ENCODE data around the gene WASHC2C.
"Not testable (repeated sequence)": the region's sequence is repeated elsewhere in the genome, so short reads cannot be mapped to it uniquely, and the experiment has no call there.

WASHC2C gene

DNA sequence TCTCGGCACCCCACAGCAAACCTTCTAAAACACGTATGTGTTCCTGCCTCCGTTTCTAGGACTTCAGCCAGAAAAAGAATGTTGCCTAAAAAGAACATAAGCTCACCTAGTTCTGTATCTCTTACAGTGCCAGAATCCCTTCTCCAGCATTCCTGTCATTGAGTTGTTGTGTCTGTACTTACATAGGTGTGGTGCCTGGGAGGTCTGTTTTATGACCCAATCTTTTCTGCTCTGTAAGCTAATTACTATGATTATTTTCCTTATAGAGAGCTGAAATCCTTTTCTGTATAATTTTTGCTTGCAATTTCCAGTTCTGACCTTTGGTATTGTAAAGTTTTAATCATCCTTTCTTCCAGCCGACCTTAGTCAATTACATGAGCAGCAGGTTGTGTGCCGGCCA lies 28.0 kb downstream of the WASHC2C start:
- DNase-seq (ENCODE audit: low read depth); in situ Hi-C loops (cut with HindIII; ENCODE audit: low sequenced_read_pairs); H3K4me3 ChIP-seq (ENCODE audit: low read depth, low read length): not testable (repeated sequence)

DNA sequence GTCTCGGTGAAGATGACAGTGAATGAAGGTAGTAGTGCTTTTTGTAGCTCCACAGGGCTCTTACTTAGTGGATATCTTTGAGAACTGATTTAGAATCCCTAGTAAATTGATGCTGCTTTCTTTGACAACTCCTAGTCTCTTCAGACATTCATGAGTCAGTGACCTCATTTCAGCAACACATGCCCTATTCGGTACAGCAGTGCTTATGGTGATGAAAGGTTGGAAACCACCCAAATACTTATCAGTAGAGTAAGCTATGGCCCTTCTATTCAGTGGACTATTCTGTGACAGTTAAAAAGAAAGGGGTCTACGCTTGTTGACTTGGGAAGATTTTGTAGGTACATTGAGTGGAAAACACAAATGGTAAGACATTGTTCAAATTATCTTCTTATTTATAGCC lies 29.0 kb downstream of the WASHC2C start:
- in situ Hi-C loops (cut with HindIII; ENCODE audit: low sequenced_read_pairs); DNase-seq (ENCODE audit: low read depth); H3K4me3 ChIP-seq (ENCODE audit: low read depth, low read length): not testable (repeated sequence)

DNA sequence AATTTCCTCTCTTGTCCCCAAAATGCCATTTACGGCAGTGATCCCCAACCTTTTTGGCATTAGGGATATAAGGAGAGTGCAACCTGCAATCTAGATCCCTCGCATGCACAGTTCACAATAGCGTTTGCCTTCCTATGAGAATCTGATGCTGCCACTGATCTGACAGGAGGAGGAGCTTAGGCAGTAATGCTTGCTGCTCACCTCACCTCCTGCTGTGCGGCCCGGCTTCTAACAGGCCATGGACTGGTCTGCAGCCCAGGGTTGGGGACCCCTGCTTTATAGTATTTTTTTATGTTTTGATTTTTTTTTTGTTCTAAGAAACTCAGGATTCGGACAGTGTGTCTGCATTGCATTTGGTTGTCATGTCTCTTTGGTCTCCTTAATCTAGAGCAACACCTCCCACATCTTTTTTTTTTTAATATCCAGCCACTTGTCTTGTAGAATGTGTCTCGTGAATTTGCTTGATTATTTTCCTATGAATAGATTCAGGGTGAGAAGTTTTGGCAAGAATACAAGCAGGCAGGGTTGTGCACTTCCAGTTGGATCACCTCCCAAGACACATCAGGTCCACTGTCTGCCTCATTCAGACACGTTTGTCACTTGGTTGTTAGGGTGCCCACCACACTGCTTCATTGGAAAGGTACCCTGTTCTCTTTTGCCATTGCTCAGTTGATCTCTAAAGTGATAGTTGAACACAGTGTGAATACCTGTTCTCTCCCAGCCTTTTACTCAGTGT lies 30.8 kb downstream of the WASHC2C start:
- in situ Hi-C loops (cut with HindIII; ENCODE audit: low sequenced_read_pairs); DNase-seq (ENCODE audit: low read depth); H3K4me3 ChIP-seq (ENCODE audit: low read depth, low read length): not testable (repeated sequence)

DNA sequence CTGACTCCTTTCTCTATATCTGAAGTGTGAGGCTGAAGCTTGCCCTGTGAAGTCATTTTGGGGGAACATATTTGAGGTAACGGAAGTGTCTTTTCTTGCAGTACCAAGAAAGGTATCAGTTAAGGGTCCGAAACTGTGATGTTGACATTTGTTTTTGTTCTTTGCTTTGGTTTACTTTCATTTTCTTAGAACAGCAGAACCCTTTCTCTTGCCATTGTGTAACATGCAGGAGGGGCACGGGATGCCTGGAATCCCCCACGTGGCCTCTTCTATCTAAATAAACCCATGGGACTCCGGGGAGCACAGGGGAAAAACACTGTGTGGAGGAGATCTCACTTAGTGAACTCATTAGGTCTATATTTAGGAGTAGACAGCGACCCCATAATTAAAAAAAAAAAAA lies 34.6 kb downstream of the WASHC2C start:
- DNase-seq (ENCODE audit: low read depth); H3K4me3 ChIP-seq (ENCODE audit: low read depth, low read length); in situ Hi-C loops (cut with HindIII; ENCODE audit: low sequenced_read_pairs): not testable (repeated sequence)

DNA sequence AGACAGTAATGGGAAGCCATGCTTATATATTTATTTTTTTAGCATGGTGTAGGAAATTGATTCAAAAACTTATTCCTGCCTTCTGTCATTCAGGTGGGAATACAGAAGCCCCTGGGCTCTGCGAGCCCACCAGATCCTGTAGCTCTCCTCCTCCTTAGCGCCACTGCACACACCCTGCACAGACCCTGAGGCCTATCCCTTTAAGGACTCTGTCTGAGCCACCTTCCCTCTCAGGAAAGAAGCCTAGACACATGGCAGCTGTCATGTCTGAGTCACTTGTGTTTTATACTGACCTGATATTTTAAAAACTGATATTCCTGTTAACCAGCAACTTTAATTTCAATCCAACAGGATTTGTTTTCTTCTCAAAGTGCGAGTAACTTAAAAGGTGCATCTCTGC lies 36.0 kb downstream of the WASHC2C start:
- H3K4me3 ChIP-seq (ENCODE audit: low read depth, low read length); DNase-seq (ENCODE audit: low read depth); in situ Hi-C loops (cut with HindIII; ENCODE audit: low sequenced_read_pairs): not testable (repeated sequence)

DNA sequence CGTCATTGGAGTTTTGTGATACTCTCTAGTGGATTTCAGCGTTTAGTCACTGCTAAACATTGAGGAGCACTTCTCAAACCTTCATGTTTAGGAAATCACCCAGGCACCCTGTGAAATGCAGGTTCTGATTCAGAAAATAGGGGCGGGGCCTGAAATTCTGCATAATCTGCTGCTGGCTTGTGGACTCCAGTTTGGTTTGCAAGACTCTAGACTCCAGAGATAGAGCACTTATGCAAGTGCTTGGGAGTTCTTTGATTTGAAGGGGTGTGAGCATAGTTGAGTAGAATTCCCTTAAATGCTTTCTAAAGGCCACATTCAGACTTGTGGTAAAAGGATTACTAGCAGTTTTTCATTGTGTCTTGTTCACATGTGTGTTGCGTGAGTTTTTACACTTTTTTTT lies 41.3 kb downstream of the WASHC2C start:
- H3K4me3 ChIP-seq (ENCODE audit: low read depth, low read length); DNase-seq (ENCODE audit: low read depth); in situ Hi-C loops (cut with HindIII; ENCODE audit: low sequenced_read_pairs): not testable (repeated sequence)

DNA sequence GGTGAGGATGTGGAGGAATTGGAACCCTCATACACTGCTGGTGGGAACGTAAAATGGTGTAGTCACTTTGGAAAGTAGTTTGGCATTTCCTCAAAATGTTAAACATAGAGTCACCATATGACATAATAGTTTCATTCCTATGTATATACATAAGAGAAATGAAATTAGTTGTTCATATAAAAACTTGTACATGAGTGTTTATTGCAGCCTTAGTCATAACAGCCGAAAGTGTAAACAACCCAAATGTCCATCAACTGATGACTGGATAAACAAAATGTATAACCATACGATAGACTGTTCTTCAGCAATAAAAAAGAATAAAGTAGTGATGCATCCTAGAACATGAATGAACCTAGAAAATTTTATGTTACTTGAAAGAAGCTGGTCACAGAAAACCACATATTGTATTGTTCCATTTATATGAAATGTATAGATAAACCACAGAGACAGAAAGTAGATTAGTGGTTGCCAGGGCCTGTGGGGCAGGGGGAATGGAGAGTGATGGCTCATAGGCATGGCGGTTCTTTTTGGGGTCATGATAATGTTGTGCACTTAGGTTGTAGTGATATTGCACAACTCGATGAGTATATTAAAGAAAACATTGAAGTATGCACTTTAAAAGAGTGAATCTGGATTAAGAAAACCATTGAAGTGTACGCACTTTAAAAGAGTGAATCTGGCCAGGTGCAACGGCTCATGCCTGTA lies 44.8 kb downstream of the WASHC2C start:
- DNase-seq (ENCODE audit: low read depth); H3K4me3 ChIP-seq (ENCODE audit: low read depth, low read length); in situ Hi-C loops (cut with HindIII; ENCODE audit: low sequenced_read_pairs): not testable (repeated sequence)

DNA sequence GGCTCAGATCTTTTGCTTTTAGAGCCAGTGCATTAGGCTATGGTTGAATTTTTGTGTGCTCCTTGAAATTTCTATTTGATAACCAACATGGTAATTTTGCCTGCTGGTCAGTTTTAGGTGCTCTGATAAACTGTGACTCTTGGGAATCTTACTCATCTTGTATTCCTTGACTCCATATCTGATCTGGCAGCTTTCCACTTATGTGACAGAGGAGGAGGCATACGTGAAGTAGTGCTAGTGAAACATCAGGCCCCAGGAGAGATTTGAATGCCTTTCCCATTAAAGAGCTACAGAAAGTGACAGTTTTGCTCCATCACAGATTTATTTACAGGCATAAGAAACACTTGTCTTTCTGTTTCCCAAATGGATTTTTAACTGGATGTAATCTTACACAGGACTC lies 59.2 kb downstream of the WASHC2C start:
- in situ Hi-C loops (cut with HindIII; ENCODE audit: low sequenced_read_pairs); H3K4me3 ChIP-seq (ENCODE audit: low read depth, low read length); DNase-seq (ENCODE audit: low read depth): not testable (repeated sequence)

DNA sequence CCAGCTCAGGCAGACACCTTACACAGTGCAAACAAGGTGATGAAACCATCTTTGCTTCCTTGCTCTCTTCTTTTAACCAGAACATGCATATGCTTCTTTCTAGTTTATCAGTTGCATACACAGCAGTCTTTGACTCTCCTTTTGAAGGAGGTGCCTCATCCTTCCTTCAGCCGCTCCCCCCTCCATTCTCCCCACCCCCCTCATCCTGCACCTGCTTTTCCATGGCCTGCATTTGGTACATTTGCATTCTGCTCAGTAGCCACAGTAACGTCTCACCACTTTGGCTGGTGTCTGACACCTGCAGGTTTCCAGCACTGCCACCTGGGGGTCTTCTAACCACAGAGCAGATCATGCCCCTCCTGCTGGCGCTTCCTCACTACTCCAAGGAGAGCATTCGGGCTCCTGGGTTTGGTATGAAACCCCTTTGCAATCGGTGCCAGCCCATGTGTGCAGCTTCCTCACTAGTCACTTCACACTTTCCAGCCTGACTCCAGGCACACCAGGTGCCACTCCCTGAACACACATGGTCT lies 60.2 kb downstream of the WASHC2C start:
- in situ Hi-C loops (cut with HindIII; ENCODE audit: low sequenced_read_pairs); H3K4me3 ChIP-seq (ENCODE audit: low read depth, low read length); DNase-seq (ENCODE audit: low read depth): not testable (repeated sequence)

DNA sequence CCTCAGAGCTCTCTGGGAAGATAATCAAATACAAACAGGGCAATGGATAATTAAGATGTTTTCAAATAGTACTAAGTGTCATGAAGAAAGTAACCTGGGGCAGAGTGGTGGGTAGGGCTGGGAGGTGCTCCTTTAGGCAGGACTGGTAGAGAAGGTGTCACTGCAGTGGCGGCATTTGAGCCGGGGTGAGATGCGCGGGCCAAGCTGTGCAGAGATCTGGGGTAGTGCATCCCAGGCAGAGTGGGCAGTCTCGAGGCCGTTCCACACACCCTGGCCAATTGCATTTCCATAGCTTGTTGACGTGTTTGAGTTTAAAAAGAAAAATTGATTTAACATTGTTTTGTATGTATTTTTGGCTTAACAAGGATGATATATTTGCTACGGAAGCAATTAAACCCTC lies 62.9 kb downstream of the WASHC2C start:
- in situ Hi-C loops (cut with HindIII; ENCODE audit: low sequenced_read_pairs); H3K4me3 ChIP-seq (ENCODE audit: low read depth, low read length); DNase-seq (ENCODE audit: low read depth): not testable (repeated sequence)

DNA sequence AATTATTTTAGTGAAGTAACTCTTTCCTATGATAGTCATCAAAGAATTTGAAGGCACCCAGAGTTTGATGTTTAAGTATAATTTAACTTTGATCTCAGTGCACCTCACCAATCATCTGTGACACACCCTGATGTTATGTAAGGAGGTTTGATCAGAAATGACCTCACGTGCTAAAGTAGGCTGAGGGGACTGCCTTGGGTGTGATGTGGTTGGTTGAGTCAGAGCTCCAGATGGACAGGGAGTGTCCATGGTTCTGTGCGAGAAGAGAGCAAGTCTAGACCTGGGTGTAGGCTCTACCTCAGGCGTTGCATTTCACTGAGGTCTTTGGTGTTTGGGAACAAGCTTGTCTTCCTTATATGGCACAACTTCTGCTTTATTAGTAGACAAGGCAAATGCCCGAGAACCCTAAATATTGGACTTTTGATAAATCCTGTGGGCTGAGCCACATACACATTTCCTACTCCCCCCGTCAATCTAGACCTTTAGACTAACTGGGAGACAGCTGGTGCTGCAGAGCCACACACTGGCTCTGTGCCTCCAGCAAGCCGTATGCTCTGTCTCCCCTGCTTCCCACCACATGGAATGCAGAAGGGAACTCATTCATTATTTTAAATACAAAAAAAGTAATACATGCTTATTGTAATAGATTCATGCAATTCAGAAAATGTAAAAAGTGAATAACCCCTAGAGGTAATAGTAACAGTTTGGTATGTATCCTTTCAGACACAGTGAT lies 63.8 kb downstream of the WASHC2C start:
- in situ Hi-C loops (cut with HindIII; ENCODE audit: low sequenced_read_pairs); DNase-seq (ENCODE audit: low read depth); H3K4me3 ChIP-seq (ENCODE audit: low read depth, low read length): not testable (repeated sequence)

DNA sequence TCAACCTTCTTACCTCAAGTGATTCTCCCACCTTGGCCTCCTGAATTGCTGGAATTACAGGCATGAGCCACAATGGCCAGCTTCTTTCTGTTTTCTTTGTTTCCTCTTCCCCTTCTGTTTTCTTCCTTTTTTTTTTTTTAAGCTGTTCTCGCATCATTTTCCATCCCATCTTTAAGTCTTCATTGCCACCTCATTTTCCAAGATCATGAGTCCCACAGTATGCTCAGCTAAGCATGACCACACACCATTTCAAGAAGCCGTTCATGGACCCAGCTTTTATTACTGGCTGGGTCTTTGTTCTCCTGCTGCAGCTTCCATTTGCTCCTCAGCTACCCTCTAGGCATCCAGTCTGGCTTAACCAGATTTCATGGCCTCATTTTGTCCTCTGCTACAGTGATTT lies 67.7 kb downstream of the WASHC2C start:
- DNase-seq (ENCODE audit: low read depth); in situ Hi-C loops (cut with HindIII; ENCODE audit: low sequenced_read_pairs); H3K4me3 ChIP-seq (ENCODE audit: low read depth, low read length): not testable (repeated sequence)

DNA sequence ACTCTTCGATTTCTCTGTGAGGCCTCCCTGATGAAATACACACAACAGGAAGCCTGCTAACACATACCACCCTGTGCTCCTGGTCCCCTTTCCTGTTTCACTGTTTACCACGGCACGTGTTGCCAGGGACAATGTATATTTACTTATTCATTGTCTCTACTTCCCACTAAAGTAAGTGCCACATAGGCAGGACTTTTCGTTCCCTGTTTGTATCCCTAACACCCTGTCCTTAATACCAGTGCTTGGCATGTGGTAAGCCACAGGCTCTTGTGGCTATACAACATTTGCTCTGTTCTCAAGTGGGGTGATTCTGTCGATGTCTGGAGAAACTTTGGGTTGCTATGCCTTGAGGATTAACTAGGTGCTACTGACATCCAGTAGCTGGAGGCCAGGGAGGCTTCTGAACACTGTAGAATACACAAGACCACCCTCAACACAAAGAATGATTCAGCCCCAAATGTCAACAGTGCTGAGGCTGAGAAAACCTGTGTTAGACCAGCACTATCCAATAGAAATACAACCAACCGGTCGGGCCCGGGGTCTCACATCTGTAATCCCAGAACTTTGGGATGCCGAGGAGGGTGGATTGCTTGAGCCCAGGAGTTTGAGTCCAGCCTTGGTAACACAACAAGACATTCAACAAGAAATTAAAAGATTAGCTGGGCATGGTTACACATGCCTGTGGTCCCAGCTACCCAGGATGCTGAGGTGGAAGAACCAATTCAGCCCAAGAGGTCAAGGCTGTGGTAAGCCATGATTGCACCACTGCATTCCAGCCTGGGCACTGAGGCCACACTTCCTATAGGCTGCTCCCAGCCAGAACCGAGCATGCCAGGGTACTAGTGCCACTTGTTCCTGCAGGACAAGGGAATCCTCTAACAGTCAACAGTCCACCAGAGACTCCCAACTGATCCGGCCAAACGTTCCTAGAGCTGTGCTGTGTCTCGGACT lies 76.3 kb downstream of the WASHC2C start:
- peak; percentile 50 for DNase-seq (ENCODE audit: low read depth)
- in situ Hi-C loops (cut with HindIII; ENCODE audit: low sequenced_read_pairs); H3K4me3 ChIP-seq (ENCODE audit: low read depth, low read length): not testable (repeated sequence)

DNA sequence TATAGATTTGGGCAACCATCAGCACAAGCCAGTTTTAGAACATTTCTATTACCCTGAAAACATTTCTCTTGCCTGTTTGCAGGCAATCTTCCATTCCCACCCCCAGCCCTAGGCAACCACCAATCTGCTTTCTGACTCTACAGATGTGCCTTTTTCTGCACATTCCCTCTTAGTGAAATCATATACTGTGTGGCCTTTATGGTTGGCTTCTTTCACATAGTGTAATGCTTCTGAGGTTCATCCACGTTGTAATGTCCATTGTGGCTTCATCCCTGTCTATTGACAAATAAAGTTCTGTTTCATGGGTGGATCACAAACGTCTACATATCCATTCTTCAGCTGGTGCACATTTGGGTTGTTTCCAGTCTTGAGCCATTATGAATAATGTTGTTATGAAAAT lies 77.9 kb downstream of the WASHC2C start:
- in situ Hi-C loops (cut with HindIII; ENCODE audit: low sequenced_read_pairs); DNase-seq (ENCODE audit: low read depth); H3K4me3 ChIP-seq (ENCODE audit: low read depth, low read length): not testable (repeated sequence)

Measured in astrocyte of the cerebellum (primary cell).